K562 (cell line): ENCODE results near the gene GPN3. TPM values are rescaled to one million over a fixed set of nuclear protein-coding genes. Genes with fewer than 3 reads are reported as not detected.

Experiments used
- ADNP ChIP-seq: fragments of 200-800 bp; sonication (Bioruptor generic); IDR thresholded peaks from 2 replicates; pipeline ENCODE4 v1.6.1; 2016; ENCODE audit warnings: missing genetic modification characterization, missing compliant biosample characterization
- BRD9 ChIP-seq: fragments of 450-650 bp; IDR thresholded peaks from 2 replicates; pipeline ENCODE4 v1.6.1; 2018; ENCODE audit warnings: low read depth; ENCODE audit not compliant: partially characterized antibody
- DACH1 ChIP-seq: fragments of 450-650 bp; IDR thresholded peaks from 2 replicates; pipeline ENCODE4 v1.6.1; 2018; ENCODE audit not compliant: partially characterized antibody
- EP400 ChIP-seq: fragments of 450-650 bp; IDR thresholded peaks from 2 replicates; pipeline ENCODE4 v1.6.1; 2017; ENCODE audit warnings: antibody characterized with exemption, mild to moderate bottlenecking, moderate library complexity
- ETS2 ChIP-seq: IDR thresholded peaks from 2 replicates; pipeline ENCODE4 v1.6.1; 2016; ENCODE audit warnings: borderline replicate concordance, missing genetic modification characterization, mild to moderate bottlenecking, moderate library complexity, missing compliant biosample characterization; ENCODE audit not compliant: poor library complexity, severe bottlenecking
- FOXA3 ChIP-seq, 2 experiments: fragments of 450-650 bp in 1 of 2; sonication (generic) in 1 of 2; formaldehyde crosslinking; IDR thresholded peaks in 1 of 2; conservative IDR thresholded peaks in 1 of 2; 2 replicates each; pipeline versions ENCODE4 v1.4.0 to v1.8.0; 2020 to 2022; ENCODE audit warnings: mild to moderate bottlenecking in 2 of 2, missing genetic modification reagents in 1 of 2
- GABPB1 ChIP-seq: sonication (generic); formaldehyde crosslinking; IDR thresholded peaks from 2 replicates; pipeline ENCODE4 v1.8.0; 2022; ENCODE audit warnings: mild to moderate bottlenecking, missing genetic modification reagents
- GTF2B ChIP-seq: IDR thresholded peaks from 2 replicates; pipeline ENCODE4 v1.6.1; 2011; ENCODE audit not compliant: insufficient read length; ENCODE audit errors: extremely low read depth
- GTF2F1 ChIP-seq: IDR thresholded peaks from 2 replicates; pipeline ENCODE4 v1.6.1; 2011; ENCODE audit warnings: low read depth, low read length, improper control_type of control experiment
- JUNB ChIP-seq: fragments of 450-650 bp; formaldehyde crosslinking; conservative IDR thresholded peaks from 2 replicates; pipeline ENCODE4 v1.4.0; 2020; ENCODE audit warnings: mild to moderate bottlenecking
- LCOR ChIP-seq: sonication (generic); formaldehyde crosslinking; IDR thresholded peaks from 2 replicates; pipeline ENCODE4 v1.8.0; 2022; ENCODE audit warnings: mild to moderate bottlenecking, missing genetic modification reagents
- LEF1 ChIP-seq: fragments of 450-650 bp; IDR thresholded peaks from 2 replicates; pipeline ENCODE4 v1.6.1; 2016; ENCODE audit warnings: mild to moderate bottlenecking
- POLR2AphosphoS5 ChIP-seq: IDR thresholded peaks from 2 replicates; pipeline ENCODE4 v1.6.1; 2011; ENCODE audit warnings: mild to moderate bottlenecking, low read depth, low read length, moderate library complexity; ENCODE audit not compliant: control insufficient read depth, insufficient read depth
- RHOXF2B ChIP-seq: fragments of 250-450 bp; sonication (Bioruptor Pico); conservative IDR thresholded peaks from 2 replicates; pipeline ENCODE4 v1.5.1; 2021
- RUNX1 ChIP-seq: sonication (generic); IDR thresholded peaks from 2 replicates; pipeline ENCODE4 v1.6.1; 2016; ENCODE audit warnings: antibody characterized with exemption, low read depth
- SFPQ ChIP-seq: fragments of 200-400 bp; formaldehyde crosslinking; IDR thresholded peaks from 2 replicates; pipeline ENCODE4 v1.6.1; 2017; ENCODE audit warnings: mild to moderate bottlenecking, low read depth, low read length, moderate library complexity
- SMAD1 ChIP-seq: fragments of 150-350 bp; IDR thresholded peaks from 2 replicates; pipeline ENCODE4 v1.6.1; 2014; ENCODE audit warnings: low read length, low read depth; ENCODE audit not compliant: partially characterized antibody
- SP1 ChIP-seq: sonication (generic); formaldehyde crosslinking; IDR thresholded peaks from 2 replicates; pipeline ENCODE4 v1.8.1; 2022; ENCODE audit warnings: mild to moderate bottlenecking, missing genetic modification reagents
- STAG1 ChIP-seq: sonication (generic); formaldehyde crosslinking; IDR thresholded peaks from 2 replicates; pipeline ENCODE4 v1.5.0; 2020; ENCODE audit warnings: missing genetic modification reagents, borderline replicate concordance
- SUPT5H ChIP-seq: fragments of 450-650 bp; IDR thresholded peaks from 2 replicates; pipeline ENCODE4 v1.6.1; 2016
- ZNF354B ChIP-seq: fragments of 250-450 bp; sonication (Bioruptor Pico); IDR thresholded peaks from 2 replicates; pipeline ENCODE4 v1.4.0; 2020
- ZNF76 ChIP-seq: fragments of 250-450 bp; sonication (Bioruptor Pico); IDR thresholded peaks from 2 replicates; pipeline ENCODE4 v1.4.0; 2020; ENCODE audit warnings: mild to moderate bottlenecking, moderate library complexity, borderline replicate concordance
- ZNF778 ChIP-seq: fragments of 450-650 bp; formaldehyde crosslinking; IDR thresholded peaks from 2 replicates; pipeline ENCODE4 v1.4.0; 2020; ENCODE audit warnings: mild to moderate bottlenecking, moderate library complexity
- polyA plus RNA-seq, 8 experiments: library from polyadenylated mRNA; depleted of rRNA in 4 of 8; stranded (reverse) in 5 of 8; unstranded in 3 of 8; fragments of >200 nt; fragmentation: Nextera tagmentation in 2 of 8; fragmentation: Illumina TruSeq in 1 of 8; extraction: Ambion mirVana in 2 of 8; extraction: Trizol in 1 of 8; gene quantifications; 2 replicates each; pipeline versions ENCODE4 v1.2.1 to v1.2.3, GENCODE V29; 2011 to 2014; ENCODE audit warnings: inconsistent platforms in 1 of 8, missing spikeins in 1 of 8
- total RNA-seq, 7 experiments: library from RNA; depleted of rRNA in 6 of 7; stranded (reverse); fragments of >200 nt in 6 of 7; fragmentation: Illumina TruSeq in 2 of 7; extraction: Trizol in 2 of 7; gene quantifications; 2 replicates each; pipeline versions ENCODE4 v1.2.1 to v1.2.3, GENCODE V29; 2011 to 2021; ENCODE audit warnings: low replicate concordance in 1 of 7
- TF ChIP-seq, protein P1 (sequence below): fragments of 450-650 bp; IDR thresholded peaks from one replicate; pipeline ENCODE4 v1.6.1; 2018; ENCODE audit warnings: mild to moderate bottlenecking, moderate library complexity; ENCODE audit not compliant: partially characterized antibody
- TF ChIP-seq, protein P2 (sequence below): fragments of 250-450 bp; sonication (Bioruptor Pico); IDR thresholded peaks from 2 replicates; pipeline ENCODE4 v1.8.0; 2022; ENCODE audit warnings: moderate library complexity, mild to moderate bottlenecking, inconsistent platforms

GPN3 gene
- total and polyA plus RNA-seq, 9 of the 15 experiments (the other 6 are each of a cell fraction or from before 2014, with no cell fraction given), result 35.8 to 123 (median 64.2) TPM

DNA sequence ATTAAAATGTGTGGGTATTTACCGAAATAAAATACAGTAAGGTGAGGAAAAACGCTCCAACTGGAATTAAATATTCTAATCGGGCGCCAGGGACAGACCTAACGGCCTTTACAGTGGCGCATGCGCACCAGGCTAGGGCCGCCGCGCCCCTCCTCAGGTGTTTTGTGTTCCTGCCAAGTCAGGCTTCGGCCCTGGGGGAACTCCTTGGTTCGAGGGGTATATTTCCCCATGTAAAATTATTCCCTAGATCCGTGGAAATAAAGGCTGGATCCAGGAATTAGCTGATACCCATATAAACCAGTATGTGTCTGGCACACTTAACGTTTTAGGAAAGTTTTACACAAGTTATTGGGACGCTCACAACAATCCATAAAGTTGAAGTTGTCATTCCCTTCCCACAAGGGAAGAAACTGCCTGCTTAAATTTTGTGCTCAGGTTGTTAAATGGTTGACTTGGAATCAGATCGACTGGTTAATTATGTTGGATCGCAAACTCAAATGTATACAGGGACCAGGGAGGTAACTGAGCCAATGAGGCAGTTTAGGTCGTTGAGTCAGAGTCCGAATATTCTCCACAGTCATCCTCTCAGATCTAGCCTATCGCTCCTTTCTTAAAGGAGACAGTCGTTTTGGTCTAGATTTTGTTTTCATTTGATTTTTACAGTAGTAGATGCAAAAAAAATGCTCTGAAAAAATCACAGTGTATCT is 63.9 kb downstream of the GPN3 start (continued):
- TF ChIP-seq SP1 (CRISPR knock-in tag) (peak; percentile 15; the same call in 1 of the 2 replicates), GTF2F1 (no peak), ETS2 (tag) (no peak), GABPB1 (peak; percentile 15), EP400 (peak; percentile 16; the same call in 1 of the 2 replicates), ZNF778 (CRISPR knock-in tag) (no peak), ZNF354B (no peak), JUNB (CRISPR knock-in tag) (no peak), FOXA3 (CRISPR knock-in tag; conservative IDR thresholded peaks at IDR 0.05 in 1 of 2, IDR thresholded peaks at IDR 0.05 in 1 of 2) (no peak), BRD9 (peak; percentile 21), LEF1 (0 out of 2 replicates have a peak, but pooled peaks have one; percentile 19), LCOR (CRISPR knock-in tag) (peak; percentile 48; the same call in 1 of the 2 replicates), ADNP (tag) (no peak; the same call in 1 of the 2 replicates), DACH1 (no peak), POLR2AphosphoS5 (peak; percentile 50; the same call in 1 of the 2 replicates), SUPT5H (peak; percentile 24), ZNF76 (CRISPR knock-in tag) (no peak), STAG1 (CRISPR knock-in tag) (no peak), RHOXF2B (CRISPR knock-in tag) (no peak), SFPQ (no peak), SMAD1 (peak; percentile 72), RUNX1 (no peak), GTF2B (no peak)
- TF ChIP-seq, protein P1, sequence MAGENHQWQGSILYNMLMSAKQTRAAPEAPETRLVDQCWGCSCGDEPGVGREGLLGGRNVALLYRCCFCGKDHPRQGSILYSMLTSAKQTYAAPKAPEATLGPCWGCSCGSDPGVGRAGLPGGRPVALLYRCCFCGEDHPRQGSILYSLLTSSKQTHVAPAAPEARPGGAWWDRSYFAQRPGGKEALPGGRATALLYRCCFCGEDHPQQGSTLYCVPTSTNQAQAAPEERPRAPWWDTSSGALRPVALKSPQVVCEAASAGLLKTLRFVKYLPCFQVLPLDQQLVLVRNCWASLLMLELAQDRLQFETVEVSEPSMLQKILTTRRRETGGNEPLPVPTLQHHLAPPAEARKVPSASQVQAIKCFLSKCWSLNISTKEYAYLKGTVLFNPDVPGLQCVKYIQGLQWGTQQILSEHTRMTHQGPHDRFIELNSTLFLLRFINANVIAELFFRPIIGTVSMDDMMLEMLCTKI, result no peak
- TF ChIP-seq, protein P2, sequence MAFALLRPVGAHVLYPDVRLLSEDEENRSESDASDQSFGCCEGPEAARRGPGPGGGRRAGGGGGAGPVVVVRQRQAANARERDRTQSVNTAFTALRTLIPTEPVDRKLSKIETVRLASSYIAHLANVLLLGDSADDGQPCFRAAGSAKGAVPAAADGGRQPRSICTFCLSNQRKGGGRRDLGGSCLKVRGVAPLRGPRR (CRISPR knock-in tag), result 0 out of 2 replicates have a peak, but pooled peaks have one; percentile 9
